Fibroblast of lung (primary cell): ENCODE results near the gene KCNH4. TPM values are rescaled to one million over a fixed set of nuclear protein-coding genes. Genes with fewer than 3 reads are reported as not detected.

Source experiments
- DNase-seq, 2 donors: peaks; one replicate each; pipeline versions ENCODE4 v3.0.0 to v3.0.0-alpha.2; 2010; ENCODE audit warnings: low read depth in 2 of 2
- H2AFZ ChIP-seq: 2 replicates; pipeline ENCODE4 v1.5.1; 2012; ENCODE audit warnings: low read length, control low read depth, inconsistent platforms
- H3K27ac ChIP-seq: 2 replicates; pipeline ENCODE4 v1.5.1; 2011; ENCODE audit warnings: low read length, control low read depth; ENCODE audit not compliant: insufficient read depth
- H3K27me3 ChIP-seq: 2 replicates; pipeline ENCODE4 v1.5.1; 2011; ENCODE audit warnings: mild to moderate bottlenecking, low read length; ENCODE audit not compliant: control insufficient read depth, insufficient read depth
- H3K36me3 ChIP-seq: 2 replicates; pipeline ENCODE4 v1.5.1; 2011; ENCODE audit warnings: low read length; ENCODE audit not compliant: control insufficient read depth, insufficient read depth
- H3K4me1 ChIP-seq: 2 replicates; pipeline ENCODE4 v1.5.1; 2011; ENCODE audit warnings: low read length; ENCODE audit not compliant: control insufficient read depth, insufficient read depth; ENCODE audit errors: extremely low read depth
- H3K4me2 ChIP-seq: 2 replicates; pipeline ENCODE4 v1.5.1; 2011; ENCODE audit warnings: low read length, control low read depth; ENCODE audit not compliant: insufficient read depth; ENCODE audit errors: extremely low read depth
- H3K4me3 ChIP-seq, 4 experiments: fragments of 200-600 bp in 1 of 4; sonication (generic) in 1 of 4; replicated peaks in 1 of 4; 2 replicates each; pipeline ENCODE4 v1.5.1; 2011 to 2016; ENCODE audit warnings: low read length in 4 of 4, low read depth in 3 of 4, mild to moderate bottlenecking in 3 of 4, control low read depth in 2 of 4, inconsistent platforms in 1 of 4, mixed read lengths in 1 of 4; ENCODE audit not compliant: insufficient read depth in 1 of 4; ENCODE audit errors: control extremely low read depth in 1 of 4
- H3K79me2 ChIP-seq: 2 replicates; pipeline ENCODE4 v1.5.1; 2012; ENCODE audit warnings: mild to moderate bottlenecking, low read length, inconsistent platforms; ENCODE audit not compliant: control insufficient read depth, insufficient read depth
- H3K9ac ChIP-seq: 2 replicates; pipeline ENCODE4 v1.5.1; 2011; ENCODE audit warnings: mild to moderate bottlenecking, low read length, control low read depth; ENCODE audit not compliant: insufficient read depth
- H3K9me3 ChIP-seq: 2 replicates; pipeline ENCODE4 v1.5.1; 2012; ENCODE audit warnings: low read depth, low read length; ENCODE audit not compliant: control insufficient read depth, insufficient read depth
- H4K20me1 ChIP-seq: 2 replicates; pipeline ENCODE4 v1.5.1; 2011; ENCODE audit warnings: low read length; ENCODE audit not compliant: control insufficient read depth, insufficient read depth; ENCODE audit errors: extremely low read depth
- CTCF ChIP-seq, 2 donors: IDR thresholded peaks in 1 of 2; conservative IDR thresholded peaks in 1 of 2; 1 replicate in 1 of 2; 2 replicates in 1 of 2; pipeline ENCODE4 v1.5.1; 2011 to 2012; ENCODE audit warnings: low read length in 2 of 2, control low read depth in 1 of 2, inconsistent platforms in 1 of 2, low read depth in 1 of 2, mild to moderate bottlenecking in 1 of 2
- EZH2 ChIP-seq: IDR thresholded peaks from 2 replicates; pipeline ENCODE4 v1.5.1; 2012; ENCODE audit warnings: low read length, control low read depth, mild to moderate bottlenecking; ENCODE audit errors: missing control alignments
- polyA plus RNA-seq, 2 donors: library from polyadenylated mRNA; depleted of rRNA in 1 of 2; stranded (reverse) in 1 of 2; unstranded in 1 of 2; fragments of >200 nt; gene quantifications; 2 replicates each; pipeline ENCODE4 v1.2.1, GENCODE V29; 2011 to 2012; ENCODE audit warnings: missing spikeins in 1 of 2
- total RNA-seq: library from RNA; depleted of rRNA; stranded (reverse); fragments of >200 nt; gene quantifications from 2 replicates; pipeline ENCODE4 v1.2.1, GENCODE V29; 2014

Gene KCNH4
- total and polyA plus RNA-seq, 2 donors (not counting 1 experiment from before 2014, with no cell fraction given): 0.03 TPM; not detected in 1

- no peak within 1 kb of the TSS for H3K27ac ChIP-seq
- DNase-seq: peak; percentile 69 to 75
- H3K79me2 ChIP-seq: no peaks in the 10 kb centered on the region
- H2AFZ ChIP-seq: peak within 1 kb of the TSS; percentile 33
- no peak within 1 kb of the TSS for H3K9ac ChIP-seq
- H3K4me1 ChIP-seq: peaks cover 8% of the 10 kb centered on the region
- H3K27me3 ChIP-seq: no peaks in the 10 kb centered on the region
- no peaks in the 10 kb centered on the region for H4K20me1 ChIP-seq
- H3K36me3 ChIP-seq: peaks cover 14% of the 10 kb centered on the region
- TF ChIP-seq CTCF (conservative IDR thresholded peaks at IDR 0.05 in 1 of 2, IDR thresholded peaks at IDR 0.05 in 1 of 2; ENCODE audit: low read depth in 1 of 2, low read length in 2 of 2): no peak
- TF ChIP-seq EZH2: no peak
- H3K9me3 ChIP-seq: no peaks in the 10 kb centered on the region
- peak within 1 kb of the TSS; percentile 39 for H3K4me2 ChIP-seq
- H3K4me3 ChIP-seq: peak within 1 kb of the TSS; percentile 23 to 60 (median 44)
These were observed 59.9 kb downstream of the KCNH4 start, which contains the start of gene KAT2A for GRCh38 chr17:42120770-42121769. TSS of gene KAT2A (minus strand) at chr17:42121367. CDS start at chr17:42121304, 63 bp downstream.

- Histone ChIP-seq H4K20me1 (no peaks in the 10 kb centered on the region), H3K27ac (no peak overlapping the region), H3K79me2 (no peaks in the 10 kb centered on the region), H3K27me3 (no peaks in the 10 kb centered on the region), H3K4me2 (peak overlapping the region; percentile 39), H3K9ac (no peak overlapping the region), H3K4me1 (peaks cover 8% of the 10 kb centered on the region), H2AFZ (no peak overlapping the region), H3K36me3 (peaks cover 15% of the 10 kb centered on the region), H3K9me3 (no peaks in the 10 kb centered on the region), H3K4me3 (peak overlapping the region in 3 of 4 experiments; percentile 23 to 60 (median 48))
- DNase-seq: no peak
- TF ChIP-seq CTCF (conservative IDR thresholded peaks at IDR 0.05 in 1 of 2, IDR thresholded peaks at IDR 0.05 in 1 of 2; ENCODE audit: low read depth in 1 of 2, low read length in 2 of 2): no peak
- TF ChIP-seq EZH2: no peak
These were observed 60.7 kb downstream of the KCNH4 start for GRCh38 chr17:42120161-42120769.

- H3K4me3 ChIP-seq: no peak overlapping the region
- no peak for DNase-seq
- H3K4me2 ChIP-seq: no peak overlapping the region
- no peaks in the 10 kb centered on the region for H3K79me2 ChIP-seq
- no peak for TF ChIP-seq EZH2
- TF ChIP-seq CTCF (conservative IDR thresholded peaks at IDR 0.05 in 1 of 2, IDR thresholded peaks at IDR 0.05 in 1 of 2; ENCODE audit: low read depth in 1 of 2, low read length in 2 of 2): no peak
- H3K9ac ChIP-seq: no peak overlapping the region
- no peaks in the 10 kb centered on the region for H3K27me3 ChIP-seq
- no peak overlapping the region for H3K27ac ChIP-seq
- H3K9me3 ChIP-seq: no peaks in the 10 kb centered on the region
- peaks cover 8% of the 10 kb centered on the region for H3K4me1 ChIP-seq
- peaks cover 20% of the 10 kb centered on the region for H3K36me3 ChIP-seq
- H4K20me1 ChIP-seq: no peaks in the 10 kb centered on the region
- no peak overlapping the region for H2AFZ ChIP-seq
These were observed 61.6 kb downstream of the KCNH4 start for GRCh38 chr17:42119301-42119700.
